SH-SY5Y (cell line): ENCODE measurements around the gene ADD1.

Source experiments
- GATA2 ChIP-seq: IDR thresholded peaks from 2 replicates; pipeline ENCODE4 v1.6.1; 2011; ENCODE audit warnings: mild to moderate bottlenecking, low read depth, low read length
- GATA3 ChIP-seq: IDR thresholded peaks from 2 replicates; pipeline ENCODE4 v1.6.1; 2011; ENCODE audit warnings: low read depth, mild to moderate bottlenecking, low read length, moderate library complexity

DNA sequence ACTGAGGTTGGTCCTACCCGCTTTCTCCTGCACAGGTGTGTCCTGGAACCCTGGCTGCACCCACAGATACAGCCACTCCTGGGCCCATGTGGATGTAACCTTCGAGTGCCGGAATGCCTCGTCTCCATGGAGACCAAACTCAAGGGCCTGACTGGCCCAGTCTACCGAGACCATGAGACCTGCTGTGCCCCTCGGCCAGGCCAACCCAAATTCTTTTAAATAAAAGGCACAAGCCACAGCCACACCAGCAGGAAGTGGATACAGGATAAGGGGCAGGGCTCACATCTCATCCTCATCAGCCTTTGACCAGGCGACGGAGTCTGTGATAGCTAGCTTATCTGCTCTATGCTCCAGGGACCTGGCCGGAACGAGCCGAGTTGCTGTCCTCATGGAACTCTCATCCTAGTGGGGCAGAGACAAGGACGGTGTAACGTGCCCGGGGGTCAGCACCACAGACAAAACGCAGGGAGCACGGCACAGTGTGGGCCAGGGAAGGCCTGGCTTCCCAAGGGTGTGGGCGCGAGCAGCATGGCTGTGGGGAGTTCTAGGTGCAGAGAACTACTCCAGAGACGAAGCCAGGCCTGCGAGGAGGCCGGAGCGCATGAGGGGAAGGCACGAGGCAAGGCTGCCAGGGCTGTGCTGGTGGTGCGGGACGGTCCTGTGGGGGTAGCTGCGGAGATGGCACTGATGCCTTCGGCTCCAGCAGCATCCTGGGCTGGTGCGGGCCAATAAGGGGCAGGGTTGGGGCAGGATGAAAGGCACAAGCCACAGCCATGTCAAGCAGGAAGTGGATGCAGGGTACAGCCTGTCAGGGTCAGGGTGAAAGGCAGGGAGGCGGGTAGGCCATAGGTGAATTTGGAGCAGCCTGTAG, 96.9 kb downstream of the ADD1 start:
- TF ChIP-seq GATA2 (no peak), GATA3 (no peak)
